ENCODE data around the gene RDH14.

RDH14 gene

GRCh38 chr2:18520451-18521425 lies 39.7 kb downstream of the RDH14 start:
- DNase-seq (ENCODE audit: low spot score): peak; percentile 64

- DNase-seq (ENCODE audit: low spot score): no peak
Observed at GRCh38 chr2:18519914-18520450, 40.5 kb downstream of the RDH14 start.

GRCh38 chr2:18518116-18519111 lies 42.0 kb downstream of the RDH14 start:
- no peak for DNase-seq (ENCODE audit: low spot score)

- DNase-seq (ENCODE audit: low spot score): no peak
Observed at GRCh38 chr2:18517386-18517785, 43.1 kb downstream of the RDH14 start.

GRCh38 chr2:18516112-18516511 lies 44.3 kb downstream of the RDH14 start:
- DNase-seq (ENCODE audit: low spot score): no peak

GRCh38 chr2:18514526-18515461 lies 45.7 kb downstream of the RDH14 start:
- DNase-seq (ENCODE audit: low spot score): no peak

GRCh38 chr2:18510775-18511174 lies 49.7 kb downstream of the RDH14 start:
- no peak for DNase-seq (ENCODE audit: low spot score)

- DNase-seq (ENCODE audit: low spot score): no peak
Observed at GRCh38 chr2:18506883-18507509, 53.5 kb downstream of the RDH14 start.

- DNase-seq (ENCODE audit: low spot score): no peak
Observed at GRCh38 chr2:18505703-18506341, 54.6 kb downstream of the RDH14 start.

All from SW480 (cell line).